Measurements from ENCODE around the gene TEX47.

DNA sequence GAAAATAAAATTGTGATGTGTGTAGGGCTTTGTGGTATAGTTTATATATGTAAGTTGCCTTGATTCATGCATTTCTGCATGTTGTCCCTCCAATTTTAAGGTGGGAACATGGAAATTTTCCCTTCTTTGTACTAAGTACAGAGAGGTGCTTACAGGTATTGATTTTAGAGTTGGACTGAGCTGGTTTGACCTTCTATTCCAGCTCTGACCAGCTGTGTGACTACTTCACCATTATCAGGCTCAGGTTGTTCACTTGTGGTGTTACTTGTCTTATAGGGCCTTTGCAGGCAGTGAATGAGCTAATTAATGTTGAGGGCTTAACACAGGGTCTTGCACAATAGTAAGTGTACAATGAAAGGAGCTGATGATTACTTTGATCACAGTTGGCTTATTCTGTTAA lies 19.7 kb downstream of the TEX47 start:
- TF ChIP-seq, protein P1, sequence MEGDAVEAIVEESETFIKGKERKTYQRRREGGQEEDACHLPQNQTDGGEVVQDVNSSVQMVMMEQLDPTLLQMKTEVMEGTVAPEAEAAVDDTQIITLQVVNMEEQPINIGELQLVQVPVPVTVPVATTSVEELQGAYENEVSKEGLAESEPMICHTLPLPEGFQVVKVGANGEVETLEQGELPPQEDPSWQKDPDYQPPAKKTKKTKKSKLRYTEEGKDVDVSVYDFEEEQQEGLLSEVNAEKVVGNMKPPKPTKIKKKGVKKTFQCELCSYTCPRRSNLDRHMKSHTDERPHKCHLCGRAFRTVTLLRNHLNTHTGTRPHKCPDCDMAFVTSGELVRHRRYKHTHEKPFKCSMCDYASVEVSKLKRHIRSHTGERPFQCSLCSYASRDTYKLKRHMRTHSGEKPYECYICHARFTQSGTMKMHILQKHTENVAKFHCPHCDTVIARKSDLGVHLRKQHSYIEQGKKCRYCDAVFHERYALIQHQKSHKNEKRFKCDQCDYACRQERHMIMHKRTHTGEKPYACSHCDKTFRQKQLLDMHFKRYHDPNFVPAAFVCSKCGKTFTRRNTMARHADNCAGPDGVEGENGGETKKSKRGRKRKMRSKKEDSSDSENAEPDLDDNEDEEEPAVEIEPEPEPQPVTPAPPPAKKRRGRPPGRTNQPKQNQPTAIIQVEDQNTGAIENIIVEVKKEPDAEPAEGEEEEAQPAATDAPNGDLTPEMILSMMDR (IDR thresholded peaks at IDR 0.05; ENCODE audit: insufficient read depth, low read length), result no peak
- TF ChIP-seq, protein P2, sequence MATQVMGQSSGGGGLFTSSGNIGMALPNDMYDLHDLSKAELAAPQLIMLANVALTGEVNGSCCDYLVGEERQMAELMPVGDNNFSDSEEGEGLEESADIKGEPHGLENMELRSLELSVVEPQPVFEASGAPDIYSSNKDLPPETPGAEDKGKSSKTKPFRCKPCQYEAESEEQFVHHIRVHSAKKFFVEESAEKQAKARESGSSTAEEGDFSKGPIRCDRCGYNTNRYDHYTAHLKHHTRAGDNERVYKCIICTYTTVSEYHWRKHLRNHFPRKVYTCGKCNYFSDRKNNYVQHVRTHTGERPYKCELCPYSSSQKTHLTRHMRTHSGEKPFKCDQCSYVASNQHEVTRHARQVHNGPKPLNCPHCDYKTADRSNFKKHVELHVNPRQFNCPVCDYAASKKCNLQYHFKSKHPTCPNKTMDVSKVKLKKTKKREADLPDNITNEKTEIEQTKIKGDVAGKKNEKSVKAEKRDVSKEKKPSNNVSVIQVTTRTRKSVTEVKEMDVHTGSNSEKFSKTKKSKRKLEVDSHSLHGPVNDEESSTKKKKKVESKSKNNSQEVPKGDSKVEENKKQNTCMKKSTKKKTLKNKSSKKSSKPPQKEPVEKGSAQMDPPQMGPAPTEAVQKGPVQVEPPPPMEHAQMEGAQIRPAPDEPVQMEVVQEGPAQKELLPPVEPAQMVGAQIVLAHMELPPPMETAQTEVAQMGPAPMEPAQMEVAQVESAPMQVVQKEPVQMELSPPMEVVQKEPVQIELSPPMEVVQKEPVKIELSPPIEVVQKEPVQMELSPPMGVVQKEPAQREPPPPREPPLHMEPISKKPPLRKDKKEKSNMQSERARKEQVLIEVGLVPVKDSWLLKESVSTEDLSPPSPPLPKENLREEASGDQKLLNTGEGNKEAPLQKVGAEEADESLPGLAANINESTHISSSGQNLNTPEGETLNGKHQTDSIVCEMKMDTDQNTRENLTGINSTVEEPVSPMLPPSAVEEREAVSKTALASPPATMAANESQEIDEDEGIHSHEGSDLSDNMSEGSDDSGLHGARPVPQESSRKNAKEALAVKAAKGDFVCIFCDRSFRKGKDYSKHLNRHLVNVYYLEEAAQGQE (IDR thresholded peaks at IDR 0.05; ENCODE audit: insufficient replicate concordance, low read depth), result no peak
- TF ChIP-seq POLR2AphosphoS5 (IDR thresholded peaks at IDR 0.05; ENCODE audit: low read depth) (no peak), GABPA (IDR thresholded peaks at IDR 0.05; ENCODE audit: low read depth) (no peak)
